ENCODE measurements around the gene HACD2. TPM values are rescaled to one million over a fixed set of nuclear protein-coding genes. Genes with fewer than 3 reads are reported as not detected.

The HACD2 gene
- total and polyA plus RNA-seq, 12 donors, result 6.8 to 14.1 (median 10.6) TPM

- Histone ChIP-seq H3K27me3 (no peaks in the 10 kb centered on the region), H3K27ac (no peak overlapping the region), H3K9me3 (no peaks in the 10 kb centered on the region), H3K4me3 (no peak overlapping the region), H3K4me1 (peaks cover 0 to 35% (median 28%) of the 10 kb centered on the region in 9 donors), H3K36me3 (peaks cover 0 to 26% (median 0%) of the 10 kb centered on the region in 9 donors)
- TF ChIP-seq CTCF (IDR thresholded peaks at IDR 0.05), result no peak
- 94 to 96% methylated on average over 3 of the region's 3 CpGs for WGBS, 2 donors
- DNase-seq (no peak), ATAC-seq (no peak)
- intact Hi-C loops (cut with DNase I), result no loop called here
Observed at GRCh38 chr3:123525433-123525832, 59.4 kb downstream of the HACD2 start.

GRCh38 chr3:123524981-123525380 is 59.9 kb downstream of the HACD2 start:
- H3K4me3 ChIP-seq, result no peak overlapping the region
- peaks cover 0 to 35% (median 28%) of the 10 kb centered on the region in 9 donors for H3K4me1 ChIP-seq
- 91 to 96% methylated on average over 4 of the region's 4 CpGs for WGBS, 2 donors
- no peak for DNase-seq
- H3K36me3 ChIP-seq, result peaks cover 0 to 26% (median 0%) of the 10 kb centered on the region in 9 donors
- H3K27ac ChIP-seq, result no peak overlapping the region
- H3K9me3 ChIP-seq, result no peaks in the 10 kb centered on the region
- intact Hi-C loops (cut with DNase I), result no loop called here
- no peaks in the 10 kb centered on the region for H3K27me3 ChIP-seq
- ATAC-seq, result no peak
- no peak for TF ChIP-seq CTCF (IDR thresholded peaks at IDR 0.05)

GRCh38 chr3:123523023-123523412 is 61.8 kb downstream of the HACD2 start:
- ATAC-seq (peak in 7 of 8 donors; percentile 38 to 89 (median 59)), DNase-seq (peak in 1 of 2 donors; percentile 28)
- H3K9me3 ChIP-seq, result no peaks in the 10 kb centered on the region
- TF ChIP-seq CTCF (IDR thresholded peaks at IDR 0.05), result no peak
- H3K4me1 ChIP-seq, result peaks cover 0 to 40% (median 28%) of the 10 kb centered on the region in 9 donors
- intact Hi-C loops (cut with DNase I), result no loop called here
- peak overlapping the region in 3 of 10 donors; percentile 17 to 32 (median 24) for H3K27ac ChIP-seq
- 51 to 60% methylated on average over 11 of the region's 11 CpGs for WGBS, 2 donors
- H3K4me3 ChIP-seq, result no peak overlapping the region
- H3K36me3 ChIP-seq, result peaks cover 0 to 24% (median 0%) of the 10 kb centered on the region in 9 donors
- H3K27me3 ChIP-seq, result no peaks in the 10 kb centered on the region

- H3K27me3 ChIP-seq, result no peaks in the 10 kb centered on the region
- DNase-seq, result no peak
- peak in 5 of 8 donors; percentile 17 to 40 (median 33) for ATAC-seq
- TF ChIP-seq CTCF (IDR thresholded peaks at IDR 0.05), result no peak
- H3K9me3 ChIP-seq, result no peaks in the 10 kb centered on the region
- H3K36me3 ChIP-seq, result peaks cover 0 to 18% (median 0%) of the 10 kb centered on the region in 9 donors
- peak overlapping the region in 3 of 10 donors; percentile 17 to 32 (median 24) for H3K27ac ChIP-seq
- intact Hi-C loops (cut with DNase I), result no loop called here
- no peak overlapping the region for H3K4me3 ChIP-seq
- H3K4me1 ChIP-seq, result peaks cover 0 to 40% (median 28%) of the 10 kb centered on the region in 9 donors
- 53 to 57% methylated on average over 4 of the region's 4 CpGs for WGBS, 2 donors
Observed at GRCh38 chr3:123522320-123523022, 62.4 kb downstream of the HACD2 start.
